GM12878 (cell line): ENCODE data around the gene SLC38A9. TPM values are rescaled to one million over a fixed set of nuclear protein-coding genes. Genes with fewer than 3 reads are reported as not detected.
A peak's percentile ranks its signal among the peaks of the same experiment; 100 is the strongest.

Experiments
- ATAC-seq: fragments of 200-7000 bp; cut with Tn5 transposase; 3 replicates; pipeline ENCODE4 v1.9.1; 2020; ENCODE audit warnings: mild to moderate bottlenecking, moderate library complexity
- BruUV-seq: library from RNA; stranded (reverse); fragments of 400-500 nt; replicated peaks from 2 replicates; lab custom pipeline; 2021; lab: Mats Ljungman, UMichigan
- CTCF ChIA-PET: fragments of 300-600 bp; sonication (Branson Sonifier 250); formaldehyde crosslinking; extraction: SDS; loops from one replicate; lab custom pipeline; 2021; ENCODE audit warnings: inconsistent platforms; lab: Yijun Ruan, JAX
- POLR2A ChIA-PET: fragments of 350-600 bp; formaldehyde crosslinking; extraction: SDS; loops from one replicate; lab custom pipeline; 2021; ENCODE audit warnings: inconsistent platforms; lab: Charles Lee
- RAD21 ChIA-PET: fragments of 300-600 bp; sonication (Branson Sonifier 250); formaldehyde crosslinking; loops from one replicate; lab custom pipeline; 2023; ENCODE audit warnings: antibody characterized with exemption; ENCODE audit not compliant: unreplicated experiment; lab: Charles Lee
- SMC1A ChIA-PET: fragments of 300-600 bp; sonication (Branson Sonifier 250); formaldehyde crosslinking; loops from one replicate; lab custom pipeline; 2023; ENCODE audit not compliant: unreplicated experiment, uncharacterized antibody; lab: Charles Lee
- DNase-seq: peaks from one replicate; pipeline ENCODE4 v3.0.0-alpha.2; 2011; ENCODE audit warnings: low read depth, low spot score
- FAIRE-seq: peaks from 3 replicates; lab custom pipeline; 2011; peaks lifted over from hg19 to GRCh38; lab: Jason Lieb, UNC
- H2AFZ ChIP-seq: 2 replicates; pipeline ENCODE4 v1.6.0; 2011; ENCODE audit warnings: low read depth, low read length, control low read depth; ENCODE audit not compliant: control insufficient read depth
- H3K27ac ChIP-seq: 2 replicates; pipeline ENCODE4 v1.5.1; 2011; ENCODE audit warnings: control low read depth; ENCODE audit not compliant: control insufficient read depth, insufficient read depth
- H3K27me3 ChIP-seq, 2 experiments: replicated peaks in 1 of 2; 2 replicates each; pipeline versions ENCODE4 v1.6.0 to v1.6.1; 2011; ENCODE audit warnings: low read length in 1 of 2; ENCODE audit not compliant: control insufficient read depth in 2 of 2, insufficient read depth in 2 of 2
- H3K36me3 ChIP-seq, 2 experiments: 2 replicates each; pipeline ENCODE4 v1.5.1; 2011; ENCODE audit warnings: low read length in 1 of 2; ENCODE audit not compliant: control insufficient read depth in 2 of 2, insufficient read depth in 2 of 2
- H3K4me1 ChIP-seq: 2 replicates; pipeline ENCODE4 v1.6.1; 2011; ENCODE audit warnings: mild to moderate bottlenecking, low read length, moderate library complexity, mixed read lengths; ENCODE audit not compliant: control insufficient read depth, insufficient read depth
- H3K4me2 ChIP-seq: 2 replicates; pipeline ENCODE4 v1.6.0; 2011; ENCODE audit warnings: control low read depth; ENCODE audit not compliant: control insufficient read depth, insufficient read depth
- H3K4me3 ChIP-seq: fragments of 200-600 bp; sonication (generic); 2 replicates; pipeline ENCODE4 v1.5.1; 2016
- H3K79me2 ChIP-seq: 2 replicates; pipeline ENCODE4 v1.6.0; 2011; ENCODE audit warnings: low read length; ENCODE audit not compliant: control insufficient read depth, insufficient read depth
- H3K9ac ChIP-seq: 2 replicates; pipeline ENCODE4 v1.8.0; 2011; ENCODE audit warnings: low read length, control low read depth, mixed read lengths; ENCODE audit not compliant: control insufficient read depth, insufficient read depth
- H3K9me3 ChIP-seq: replicated peaks from 3 replicates; pipeline ENCODE4 v1.5.1; 2011; ENCODE audit warnings: mild to moderate bottlenecking, low read length; ENCODE audit not compliant: control insufficient read depth, insufficient read depth
- H4K20me1 ChIP-seq: 2 replicates; pipeline ENCODE4 v1.6.0; 2011; ENCODE audit not compliant: control insufficient read depth, insufficient read depth
- CEBPB ChIP-seq, 2 experiments: fragments of 150-350 bp in 1 of 2; IDR thresholded peaks; 2 replicates each; pipeline ENCODE4 v1.6.1; 2012 to 2014; ENCODE audit warnings: low read depth in 2 of 2, low read length in 2 of 2, borderline replicate concordance in 1 of 2, inconsistent platforms in 1 of 2
- CHD4 ChIP-seq: fragments of 200-600 bp; sonication (generic); IDR thresholded peaks from 2 replicates; pipeline ENCODE4 v1.6.1; 2016; ENCODE audit warnings: mild to moderate bottlenecking
- E4F1 ChIP-seq: fragments of 450-650 bp; IDR thresholded peaks from 2 replicates; pipeline ENCODE4 v1.6.1; 2018; ENCODE audit warnings: borderline replicate concordance, mild to moderate bottlenecking; ENCODE audit not compliant: partially characterized antibody
- ESRRA ChIP-seq: IDR thresholded peaks from 2 replicates; pipeline ENCODE4 v1.6.1; 2012; ENCODE audit warnings: mild to moderate bottlenecking, low read length, improper control_type of control experiment
- FOXM1 ChIP-seq: IDR thresholded peaks from 2 replicates; pipeline ENCODE4 v1.6.1; 2012; ENCODE audit warnings: low read depth, mild to moderate bottlenecking, inconsistent platforms, low read length, moderate library complexity
- IRF3 ChIP-seq: fragments of 450-650 bp; IDR thresholded peaks from 2 replicates; pipeline ENCODE4 v1.6.1; 2014; ENCODE audit warnings: mild to moderate bottlenecking
- MEF2A ChIP-seq: IDR thresholded peaks from 2 replicates; pipeline ENCODE4 v1.6.1; 2011; ENCODE audit warnings: low read depth, mild to moderate bottlenecking, low read length, moderate library complexity; ENCODE audit not compliant: insufficient read depth
- NFXL1 ChIP-seq: fragments of 450-650 bp; IDR thresholded peaks from 2 replicates; pipeline ENCODE4 v1.6.1; 2017; ENCODE audit warnings: antibody characterized with exemption, mild to moderate bottlenecking, borderline replicate concordance
- NR2C1 ChIP-seq: fragments of 450-650 bp; IDR thresholded peaks from 2 replicates; pipeline ENCODE4 v1.6.1; 2017; ENCODE audit warnings: antibody characterized with exemption, mild to moderate bottlenecking, moderate library complexity
- TAF1 ChIP-seq: IDR thresholded peaks from 2 replicates; pipeline ENCODE4 v1.6.1; 2011; ENCODE audit warnings: mild to moderate bottlenecking, low read depth, low read length, borderline replicate concordance
- ZBTB33 ChIP-seq: fragments of 450-650 bp; IDR thresholded peaks from 2 replicates; pipeline ENCODE4 v1.6.1; 2017; ENCODE audit warnings: mild to moderate bottlenecking
- ZSCAN29 ChIP-seq: fragments of 450-650 bp; IDR thresholded peaks from 2 replicates; pipeline ENCODE4 v1.6.1; 2017; ENCODE audit warnings: mild to moderate bottlenecking, moderate library complexity
- WGBS: methylation state at CpG from one replicate; pipeline ENCODE4 v1.1.6; 2016; ENCODE audit warnings: low lambda C conversion rate; ENCODE audit not compliant: insufficient replicate concordance, insufficient coverage; ENCODE audit errors: missing lambda C conversion rate; 5-methylcytosine and 5-hydroxymethylcytosine counted together
- in situ Hi-C: fragments of 300-500 bp; cut with MboI; formaldehyde crosslinking; loops from 9 replicates; pipeline ENCODE4 v1.14.3; 2018; ENCODE audit warnings: mixed read lengths
- intact Hi-C: fragments of 100-400 bp; cut with micrococcal nuclease; formaldehyde crosslinking; loops from one replicate; pipeline ENCODE4 v1.14.2; 2022; ENCODE audit not compliant: unreplicated experiment
- polyA plus RNA-seq, 11 experiments: library from polyadenylated mRNA; depleted of rRNA in 4 of 11; unstranded in 6 of 11; stranded (reverse) in 5 of 11; fragments of >200 nt; fragmentation: Nextera tagmentation in 4 of 11; fragmentation: Illumina TruSeq in 1 of 11; extraction: Ambion mirVana in 4 of 11; extraction: Trizol in 1 of 11; gene quantifications; 1 replicate in 1 of 11; 2 replicates in 10 of 11; pipeline versions ENCODE4 v1.2.1 to v1.2.3, GENCODE V29; 2011 to 2016; ENCODE audit warnings: inconsistent platforms in 2 of 11, missing spikeins in 2 of 11, low read depth in 1 of 11
- total RNA-seq, 4 experiments: library from RNA; depleted of rRNA in 3 of 4; stranded (reverse); fragments of >200 nt in 3 of 4; fragmentation: Illumina TruSeq in 1 of 4; extraction: Trizol in 1 of 4; gene quantifications; 2 replicates each; pipeline versions ENCODE4 v1.2.1 to v1.2.3, GENCODE V29; 2013 to 2021

SLC38A9 gene
- total and polyA plus RNA-seq, 10 of the 15 experiments (the other 5 are each of a cell fraction or from before 2014, with no cell fraction given), result 8.5 to 35.1 (median 23.0) TPM

- FAIRE-seq (no peak), DNase-seq (no peak), ATAC-seq (peak; percentile 32; the same call in 2 of the 3 replicates)
- Histone ChIP-seq H2AFZ (no peak overlapping the region), H3K4me3 (no peak overlapping the region), H3K4me1 (peaks cover 20% of the 10 kb centered on the region), H4K20me1 (no peaks in the 10 kb centered on the region), H3K27ac (no peak overlapping the region), H3K36me3 (no peaks in the 10 kb centered on the region; a peak in 1 of 4 replicates), H3K27me3 (no peaks in the 10 kb centered on the region), H3K4me2 (0 out of 2 replicates have a peak overlapping the region, but pooled peaks have one; percentile 25), H3K9me3 (peaks cover 2% of the 10 kb centered on the region; the same call in 2 of the 3 replicates), H3K9ac (no peak overlapping the region), H3K79me2 (no peaks in the 10 kb centered on the region)
- in situ Hi-C loops, result no loop called here
- TF ChIP-seq FOXM1 (no peak), CHD4 (no peak), NR2C1 (no peak), CEBPB (IDR thresholded peaks at IDR 0.05; ENCODE audit: borderline replicate concordance in 1 of 2, low read depth in 2 of 2, low read length in 2 of 2) (no peak), NFXL1 (no peak), ESRRA (no peak), ZBTB33 (no peak), ZSCAN29 (no peak), MEF2A (no peak), IRF3 (no peak), TAF1 (no peak), E4F1 (no peak)
- ChIA-PET SMC1A (interaction anchor here (0.7 to 0.8 kb wide), 2 partner anchors 10 to 207 kb away, joined by 3 to 7 read pairs; no protein-coding TSS in a partner anchor), POLR2A (interaction anchor here (1.5 kb wide), 1 partner anchor 11 kb away, joined by 5 read pairs; the partner anchor contains the start of gene SLC38A9), CTCF (interaction anchor here (0.8 to 3.1 kb wide), 2 partner anchors 10 to 77 kb away, joined by 3 to 21 read pairs; no protein-coding TSS in a partner anchor), RAD21 (interaction anchor here (1.0 to 1.3 kb wide), 2 partner anchors 10 to 404 kb away, joined by 3 to 4 read pairs; no protein-coding TSS in a partner anchor)
- intact Hi-C loops, result no loop called here
- WGBS, result 52% methylated on average over 3 of the region's 3 CpGs
- BruUV-seq, result no TSS peak
Measured at GRCh38 chr5:55701462-55702103, 10.5 kb downstream of the SLC38A9 start.
